IMR-90 (cell line): ENCODE results near the gene TBC1D22A. TPM values are rescaled to one million over a fixed set of nuclear protein-coding genes. Genes with fewer than 3 reads are reported as not detected.

ENCODE experiments used
- ATAC-seq: fragments of 200-7000 bp; cut with Tn5 transposase; 2 replicates; pipeline ENCODE4 v1.9.1; 2020; ENCODE audit warnings: low read depth, mild to moderate bottlenecking, moderate library complexity
- BruUV-seq: library from RNA; stranded (reverse); fragments of 400-500 nt; replicated peaks from 2 replicates; lab custom pipeline; 2021; lab: Mats Ljungman, UMichigan
- CTCF ChIA-PET: fragments of 300-600 bp; formaldehyde crosslinking; extraction: SDS; loops from one replicate; lab custom pipeline; 2021; ENCODE audit warnings: antibody characterized with exemption; lab: Yijun Ruan, JAX
- POLR2A ChIA-PET: fragments of 300-600 bp; sonication (Branson Sonifier 250); formaldehyde crosslinking; loops from one replicate; lab custom pipeline; 2022; ENCODE audit warnings: antibody characterized with exemption; ENCODE audit not compliant: unreplicated experiment; lab: Charles Lee
- DNase-seq: peaks from one replicate; pipeline ENCODE4 v3.0.0; 2013
- H2AFZ ChIP-seq: replicated peaks from 2 replicates; pipeline ENCODE3; 2013; ENCODE audit warnings: low read length, mild to moderate bottlenecking; ENCODE audit not compliant: poor library complexity
- H2AK5ac ChIP-seq: 2 replicates; pipeline ENCODE4 v1.6.1; 2013; ENCODE audit warnings: low read depth, low read length, inconsistent platforms
- H2AK9ac ChIP-seq: replicated peaks from 2 replicates; pipeline ENCODE3; 2013; ENCODE audit warnings: mild to moderate bottlenecking, low read depth, low read length, moderate library complexity; ENCODE audit not compliant: poor library complexity
- H2BK120ac ChIP-seq: 2 replicates; pipeline ENCODE4 v1.6.1; 2013; ENCODE audit warnings: low read depth, low read length, inconsistent platforms
- H2BK15ac ChIP-seq: 3 replicates; pipeline ENCODE4 v1.6.1; 2013; ENCODE audit warnings: low read depth, low read length, inconsistent platforms
- H2BK20ac ChIP-seq: 2 replicates; pipeline ENCODE4 v1.6.1; 2013; ENCODE audit warnings: low read depth, mild to moderate bottlenecking, inconsistent platforms, low read length, moderate library complexity
- H2BK5ac ChIP-seq: 2 replicates; pipeline ENCODE4 v1.6.1; 2013; ENCODE audit warnings: mild to moderate bottlenecking, low read depth, low read length, inconsistent platforms; ENCODE audit not compliant: poor library complexity, severe bottlenecking
- H3K14ac ChIP-seq: replicated peaks from 2 replicates; pipeline ENCODE4 v1.6.1; 2013; ENCODE audit warnings: low read depth, low read length, inconsistent platforms
- H3K18ac ChIP-seq: 2 replicates; pipeline ENCODE4 v1.6.1; 2013; ENCODE audit warnings: low read depth, low read length, control low read depth
- H3K23ac ChIP-seq: 2 replicates; pipeline ENCODE4 v1.6.1; 2013; ENCODE audit warnings: low read depth, low read length, inconsistent platforms
- H3K27ac ChIP-seq: 2 replicates; pipeline ENCODE4 v1.5.1; 2013; ENCODE audit warnings: mild to moderate bottlenecking, control low read depth, low read length; ENCODE audit not compliant: insufficient read depth
- H3K27me3 ChIP-seq: 2 replicates; pipeline ENCODE4 v1.6.1; 2013; ENCODE audit warnings: low read length; ENCODE audit not compliant: control insufficient read depth, insufficient read depth
- H3K36me3 ChIP-seq: 2 replicates; pipeline ENCODE4 v1.6.1; 2013; ENCODE audit warnings: low read length, mixed read lengths; ENCODE audit not compliant: control insufficient read depth, insufficient read depth
- H3K4ac ChIP-seq: 2 replicates; pipeline ENCODE4 v1.6.1; 2013; ENCODE audit warnings: low read depth, low read length, inconsistent platforms
- H3K4me1 ChIP-seq: 2 replicates; pipeline ENCODE4 v1.6.1; 2013; ENCODE audit warnings: low read length, mixed read lengths; ENCODE audit not compliant: control insufficient read depth, insufficient read depth
- H3K4me2 ChIP-seq: 2 replicates; pipeline ENCODE4 v1.6.1; 2013; ENCODE audit warnings: low read depth, mild to moderate bottlenecking, control low read depth, low read length, moderate library complexity
- H3K4me3 ChIP-seq: 2 replicates; pipeline ENCODE4 v1.5.1; 2013; ENCODE audit warnings: low read depth, mild to moderate bottlenecking, control low read depth, low read length, moderate library complexity; ENCODE audit not compliant: insufficient read depth
- H3K56ac ChIP-seq: 2 replicates; pipeline ENCODE4 v1.6.1; 2013; ENCODE audit warnings: low read length, inconsistent platforms; ENCODE audit not compliant: insufficient read depth; ENCODE audit errors: extremely low read depth
- H3K79me1 ChIP-seq, 2 experiments: 2 replicates each; pipeline ENCODE4 v1.6.1; 2013; ENCODE audit warnings: low read length in 2 of 2, inconsistent platforms in 1 of 2, low read depth in 1 of 2
- H3K9ac ChIP-seq: 2 replicates; pipeline ENCODE4 v1.6.1; 2013; ENCODE audit warnings: low read depth, low read length, control low read depth
- H3K9me1 ChIP-seq: 2 replicates; pipeline ENCODE4 v1.6.1; 2013; ENCODE audit warnings: low read length, inconsistent platforms; ENCODE audit not compliant: insufficient read depth
- H3K9me3 ChIP-seq: 2 replicates; pipeline ENCODE4 v1.6.1; 2013; ENCODE audit warnings: low read length; ENCODE audit not compliant: control insufficient read depth, insufficient read depth
- H4K20me1 ChIP-seq: 2 replicates; pipeline ENCODE4 v1.6.1; 2013; ENCODE audit warnings: low read length, inconsistent platforms; ENCODE audit not compliant: insufficient read depth
- H4K5ac ChIP-seq: 2 replicates; pipeline ENCODE4 v1.6.1; 2013; ENCODE audit warnings: mild to moderate bottlenecking, low read depth, low read length, control low read depth
- H4K8ac ChIP-seq, 2 experiments: 2 replicates each; pipeline ENCODE4 v1.6.1; 2013; ENCODE audit warnings: low read depth in 2 of 2, low read length in 2 of 2, control low read depth in 1 of 2, inconsistent platforms in 1 of 2
- H4K91ac ChIP-seq: 2 replicates; pipeline ENCODE4 v1.6.1; 2013; ENCODE audit warnings: low read depth, low read length, inconsistent platforms; ENCODE audit not compliant: insufficient read depth
- ELK1 ChIP-seq: fragments of 150-350 bp; IDR thresholded peaks from 2 replicates; pipeline ENCODE4 v1.6.1; 2016; ENCODE audit warnings: low read depth, mild to moderate bottlenecking, low read length, moderate library complexity, borderline replicate concordance
- WGBS, 2 experiments: methylation state at CpG; one replicate each; pipeline versions ENCODE4 v1.1.5 to v1.1.7; 2013; ENCODE audit warnings: missing lambda C conversion rate in 2 of 2; ENCODE audit not compliant: insufficient read length in 1 of 2; ENCODE audit errors: extremely low coverage in 2 of 2; 5-methylcytosine and 5-hydroxymethylcytosine counted together
- dilution Hi-C: fragments of 300-500 bp; cut with HindIII; formaldehyde crosslinking; loops from one replicate; pipeline ENCODE4 v1.14.3; 2018; ENCODE audit warnings: low sequenced_read_pairs; ENCODE audit not compliant: unreplicated experiment
- in situ Hi-C: fragments of 300-500 bp; cut with MboI; formaldehyde crosslinking; loops from 3 replicates; pipeline ENCODE4 v1.14.3; 2019; ENCODE audit warnings: low sequenced_read_pairs, inconsistent platforms, mixed read lengths
- intact Hi-C: fragments of 100-400 bp; cut with micrococcal nuclease; formaldehyde crosslinking; loops from 2 replicates; pipeline ENCODE4 v1.10.0; 2022
- polyA plus RNA-seq, 3 experiments: library from polyadenylated mRNA; depleted of rRNA; stranded (reverse); fragments of >200 nt; gene quantifications; 2 replicates each; pipeline ENCODE4 v1.2.3, GENCODE V29; 2012; ENCODE audit warnings: low replicate concordance in 1 of 3
- total RNA-seq: library from RNA; depleted of rRNA; stranded (reverse); fragments of >200 nt; gene quantifications from 2 replicates; pipeline ENCODE4 v1.2.3, GENCODE V29; 2012

TBC1D22A gene
- total and polyA plus RNA-seq, 2 of the 4 experiments (the other 2 are of a cell fraction), result 9.0 to 16.7 TPM

- H3K4me3 ChIP-seq, result no peak overlapping the region
- H2AK9ac ChIP-seq, result no peak overlapping the region
- intact Hi-C loops (no loop called here), dilution Hi-C loops (no loop called here), in situ Hi-C loops (no loop called here)
- H4K20me1 ChIP-seq, result peaks cover 6% of the 10 kb centered on the region
- no peak overlapping the region for H3K4ac ChIP-seq
- H4K8ac ChIP-seq, result no peak overlapping the region
- no peak for TF ChIP-seq ELK1
- no peak overlapping the region for H3K14ac ChIP-seq
- no peak overlapping the region for H3K23ac ChIP-seq
- H3K36me3 ChIP-seq, result peaks cover 13% of the 10 kb centered on the region
- WGBS, 2 experiments, result 95% methylated on average over 3 of the region's 10 CpGs; no CpG with 5 or more reads in 1 of the 2 experiments
- peaks cover 21% of the 10 kb centered on the region for H3K9me1 ChIP-seq
- H2AFZ ChIP-seq, result no peak overlapping the region
- H2AK5ac ChIP-seq, result no peak overlapping the region
- H4K91ac ChIP-seq, result no peak overlapping the region
- no peak overlapping the region for H3K18ac ChIP-seq
- H3K4me2 ChIP-seq, result no peak overlapping the region
- CTCF ChIA-PET, result interaction anchor here (0.6 kb wide), 1 partner anchor 58 kb away, joined by 3 read pairs; no protein-coding TSS in a partner anchor
- peaks cover 13 to 14% of the 10 kb centered on the region in 2 experiments for H3K79me1 ChIP-seq
- H4K5ac ChIP-seq, result no peak overlapping the region
- no peak overlapping the region for H2BK5ac ChIP-seq
- H2BK120ac ChIP-seq, result no peak overlapping the region
- H3K56ac ChIP-seq, result no peak overlapping the region
- H3K9me3 ChIP-seq, result no peaks in the 10 kb centered on the region
- H3K27me3 ChIP-seq, result no peaks in the 10 kb centered on the region
- H2BK15ac ChIP-seq, result no peak overlapping the region
- no peak overlapping the region for H3K9ac ChIP-seq
- POLR2A ChIA-PET, result interaction anchor here (0.6 kb wide), 1 partner anchor 46 kb away, joined by 3 read pairs; no protein-coding TSS in a partner anchor
- no peak for DNase-seq
- no peak overlapping the region for H2BK20ac ChIP-seq
- H3K4me1 ChIP-seq, result peaks cover 5% of the 10 kb centered on the region; the same call in 1 of the 2 replicates
- no TSS peak for BruUV-seq
- ATAC-seq, result no peak
- no peak overlapping the region for H3K27ac ChIP-seq
These were observed 128.4 kb downstream of the TBC1D22A start for GRCh38 chr22:46890819-46891218.
